ENCODE results near the gene IER3.
A peak's percentile ranks its signal among the peaks of the same experiment; 100 is the strongest.

IER3 gene, protein sequence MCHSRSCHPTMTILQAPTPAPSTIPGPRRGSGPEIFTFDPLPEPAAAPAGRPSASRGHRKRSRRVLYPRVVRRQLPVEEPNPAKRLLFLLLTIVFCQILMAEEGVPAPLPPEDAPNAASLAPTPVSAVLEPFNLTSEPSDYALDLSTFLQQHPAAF

DNA sequence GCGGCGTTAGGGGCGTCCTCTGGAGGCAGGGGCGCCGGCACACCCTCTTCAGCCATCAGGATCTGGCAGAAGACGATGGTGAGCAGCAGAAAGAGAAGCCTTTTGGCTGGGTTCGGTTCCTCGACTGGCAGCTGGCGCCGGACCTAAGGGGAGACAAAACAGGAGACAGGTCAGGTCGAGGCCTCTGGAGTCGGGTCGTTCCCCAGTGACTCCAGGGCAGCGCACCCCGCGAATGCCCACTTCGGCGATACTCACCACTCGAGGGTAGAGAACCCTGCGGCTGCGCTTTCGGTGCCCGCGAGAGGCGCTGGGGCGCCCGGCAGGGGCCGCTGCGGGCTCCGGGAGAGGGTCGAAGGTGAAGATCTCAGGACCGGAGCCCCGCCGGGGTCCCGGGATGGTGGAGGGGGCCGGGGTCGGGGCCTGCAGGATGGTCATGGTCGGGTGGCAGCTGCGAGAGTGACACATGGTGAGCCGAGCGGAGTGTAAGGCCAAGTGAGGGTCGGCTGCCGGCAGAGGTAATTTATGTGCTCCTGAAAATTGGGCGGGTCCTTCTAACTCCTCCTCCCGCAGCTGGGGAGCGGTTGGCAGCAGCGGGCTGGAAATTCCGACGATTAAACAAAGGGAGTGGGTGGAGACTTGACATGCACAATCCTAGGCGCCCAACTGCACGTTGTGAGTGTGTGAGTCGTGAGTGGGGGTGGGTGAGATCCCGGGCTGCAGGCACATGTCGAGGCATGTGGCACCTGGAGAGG lies at the start of gene IER3:
TSS of gene IER3 (minus strand) at position 494 of the 752 bp plus-strand sequence. CDS start at position 465, 29 bp downstream.
- peak; percentile 77 for DNase-seq (ENCODE audit: low spot score)

DNA sequence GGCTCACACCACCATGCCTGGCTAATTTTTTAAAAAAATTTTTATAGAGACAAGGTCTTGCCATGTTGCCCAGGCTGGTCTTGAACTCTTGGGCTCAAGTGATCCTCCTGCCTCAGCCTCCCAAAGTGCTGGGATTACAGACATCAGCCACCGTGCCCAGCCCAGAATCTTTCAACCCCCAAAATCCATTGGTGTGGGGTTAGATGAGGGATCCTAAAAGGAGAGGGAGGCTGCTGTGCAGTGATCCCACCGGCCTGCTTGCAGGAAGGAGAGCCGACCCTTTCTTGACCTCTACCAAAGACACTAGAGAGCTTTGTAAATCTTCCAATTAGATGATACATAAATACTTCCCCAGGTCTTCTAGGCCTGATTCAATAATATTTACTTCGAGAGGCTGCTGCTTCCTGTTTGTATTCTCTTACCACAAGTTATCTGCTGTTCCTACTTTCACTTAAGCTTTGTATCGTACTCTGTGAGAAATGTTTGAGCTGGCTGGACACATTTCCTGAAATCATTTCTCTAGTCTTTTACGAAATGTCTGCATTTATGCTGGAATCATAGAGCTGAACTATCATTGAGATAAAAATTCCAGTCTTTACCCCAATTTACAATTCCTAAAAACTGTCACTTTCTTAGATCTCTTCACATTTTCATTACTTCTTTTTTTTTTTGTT lies 49.3 kb upstream of the IER3 start:
- DNase-seq (ENCODE audit: low spot score) = no peak

DNA sequence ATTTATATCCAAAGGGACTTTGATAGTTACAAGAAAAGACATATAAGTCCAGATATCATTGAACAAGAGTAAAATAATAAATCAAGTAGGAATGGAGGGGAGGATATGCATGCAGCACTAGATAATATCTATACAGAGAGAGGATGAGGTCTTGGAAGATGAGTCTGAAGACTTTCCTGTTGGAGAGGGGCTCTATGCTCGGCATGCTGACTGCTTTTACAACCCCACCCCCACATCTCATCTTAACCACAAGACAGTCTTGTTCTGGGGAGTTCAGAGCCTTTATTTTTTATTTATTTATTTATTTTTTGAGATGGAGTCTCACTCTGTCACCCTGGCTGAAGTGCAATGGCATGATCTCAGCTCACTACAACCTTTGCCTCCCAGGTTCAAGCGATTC lies 48.4 kb upstream of the IER3 start:
- DNase-seq (ENCODE audit: low spot score) = no peak

DNA sequence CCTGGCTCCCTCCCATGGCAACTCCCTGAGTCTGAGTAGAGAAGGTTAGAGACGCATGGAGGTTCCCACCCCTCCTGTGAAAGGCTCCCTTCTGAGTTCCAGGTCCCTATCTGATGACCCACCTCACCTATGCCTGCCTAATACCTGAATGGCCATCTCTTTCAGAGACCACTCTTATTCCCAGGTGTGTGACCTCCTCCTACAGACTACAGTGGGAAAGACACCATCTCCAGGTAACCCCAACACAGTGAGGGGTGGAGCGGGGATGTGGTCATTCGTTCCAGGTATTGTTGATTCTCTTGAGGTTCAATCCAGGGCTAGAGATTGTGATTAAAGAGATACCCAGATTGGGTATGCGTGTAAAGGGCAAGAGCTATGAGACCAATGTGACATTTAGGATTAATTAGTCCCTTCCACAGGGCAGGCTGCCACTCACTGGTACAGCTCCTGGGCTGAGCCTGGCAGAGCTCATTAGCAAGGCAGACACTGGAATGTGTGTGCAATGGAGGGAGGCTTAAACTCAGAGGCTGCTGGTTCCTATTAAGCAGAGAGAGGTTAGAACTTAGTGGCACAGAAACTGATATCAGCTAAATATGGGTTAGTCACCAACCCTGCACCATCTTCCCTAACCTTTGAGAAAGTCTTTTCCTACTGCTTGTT lies 46.5 kb upstream of the IER3 start:
- no peak for DNase-seq (ENCODE audit: low spot score)

DNA sequence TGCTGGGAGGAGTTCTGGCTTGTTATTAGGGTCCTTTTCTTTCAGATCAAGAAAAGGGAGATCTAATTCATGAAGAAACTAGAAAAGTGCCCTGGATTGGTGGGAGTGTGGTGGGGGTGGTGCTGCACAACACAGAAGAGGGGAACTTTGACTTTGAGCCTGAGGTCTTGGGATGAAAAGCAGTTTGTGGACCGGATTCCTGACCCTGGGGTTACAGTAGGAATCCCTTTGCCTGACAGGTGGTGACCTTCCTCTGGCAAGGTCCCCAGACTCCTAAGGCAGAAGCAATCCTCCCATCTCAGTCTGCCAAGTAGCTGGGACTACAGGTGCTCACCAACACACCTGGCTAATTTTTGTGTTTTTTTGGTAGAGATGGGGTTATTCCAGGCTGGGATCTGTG lies 45.3 kb upstream of the IER3 start:
- no peak for DNase-seq (ENCODE audit: low spot score)

DNA sequence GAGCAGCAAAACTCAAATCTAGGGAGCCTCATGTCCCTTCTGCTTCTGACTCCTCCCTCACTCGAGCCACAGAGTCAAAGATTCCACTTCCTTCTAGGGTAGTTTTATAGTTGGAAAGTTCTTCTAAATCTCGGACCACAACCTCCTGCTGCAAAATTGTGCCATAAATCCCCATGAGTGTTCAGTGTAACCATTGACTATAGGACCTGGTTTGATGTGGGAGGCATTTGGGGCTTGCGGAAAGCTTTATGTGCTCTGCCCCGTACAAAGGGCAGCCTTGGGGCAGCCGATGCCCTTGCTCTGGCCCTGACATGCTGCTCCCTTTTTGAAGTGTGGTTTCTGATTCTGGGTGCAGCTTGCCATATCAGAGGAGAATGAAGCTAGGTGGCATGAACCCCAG lies 43.6 kb upstream of the IER3 start:
- DNase-seq (ENCODE audit: low spot score) = peak; percentile 46

DNA sequence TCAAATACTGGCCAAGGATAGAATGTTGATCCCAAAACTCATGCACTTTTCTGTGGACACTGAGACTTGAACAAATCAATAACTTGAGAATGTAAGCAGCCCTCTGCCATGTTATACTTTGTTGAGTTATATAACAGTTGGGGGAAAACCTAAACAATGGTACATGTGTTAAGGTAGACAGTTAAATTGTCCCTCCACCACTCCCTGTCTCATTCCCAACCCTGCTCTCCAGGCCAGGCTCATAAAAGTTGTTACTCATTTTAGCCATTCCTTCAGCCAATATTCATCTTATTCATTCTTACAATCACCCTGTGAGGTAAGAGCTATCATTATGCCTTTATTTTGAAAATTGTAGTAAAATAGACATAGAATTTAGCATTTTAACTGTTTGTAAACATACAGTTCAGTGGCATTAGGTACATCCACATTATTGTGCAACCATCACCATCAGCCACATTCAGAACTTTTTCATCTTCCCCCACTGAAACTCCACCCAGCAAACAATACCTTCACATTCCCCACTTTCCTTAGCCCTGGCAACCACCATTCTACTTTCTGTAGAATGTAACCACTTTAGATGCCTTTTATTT lies 38.2 kb upstream of the IER3 start:
- peak; percentile 60 for DNase-seq (ENCODE audit: low spot score)

DNA sequence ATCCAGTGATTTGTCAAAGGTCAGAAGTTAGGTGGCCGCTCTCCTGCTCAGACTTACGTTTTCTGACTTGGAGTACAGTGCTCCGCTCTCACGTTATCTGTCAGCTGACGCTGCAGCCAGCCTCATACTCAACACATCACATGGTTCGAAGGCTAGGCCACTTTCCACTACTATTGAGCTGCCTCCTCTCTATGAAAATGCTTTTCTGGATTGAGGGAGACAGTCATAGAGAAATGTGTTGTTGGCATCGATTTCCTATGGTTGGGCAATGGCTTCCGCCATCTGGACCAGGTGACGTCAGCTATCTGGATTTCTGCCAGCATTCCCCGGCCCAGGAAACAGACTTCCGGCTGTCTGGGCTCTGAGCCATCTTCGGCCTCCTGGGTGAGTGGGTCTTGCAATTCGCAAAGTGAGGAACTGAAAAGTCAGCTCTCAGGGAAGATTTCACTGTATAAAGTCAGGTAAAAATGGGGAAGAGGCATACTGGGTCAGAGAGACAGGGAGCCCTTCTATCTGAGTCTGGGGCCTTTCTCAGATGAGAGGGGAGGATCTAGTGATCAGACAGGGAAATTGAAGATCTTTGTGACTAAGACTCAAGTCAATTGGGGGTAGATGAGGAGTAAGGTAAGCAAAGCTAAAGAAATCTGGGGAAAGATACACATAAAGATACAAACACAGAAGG lies 37.5 kb upstream of the IER3 start:
- peak; percentile 90 for DNase-seq (ENCODE audit: low spot score)

DNA sequence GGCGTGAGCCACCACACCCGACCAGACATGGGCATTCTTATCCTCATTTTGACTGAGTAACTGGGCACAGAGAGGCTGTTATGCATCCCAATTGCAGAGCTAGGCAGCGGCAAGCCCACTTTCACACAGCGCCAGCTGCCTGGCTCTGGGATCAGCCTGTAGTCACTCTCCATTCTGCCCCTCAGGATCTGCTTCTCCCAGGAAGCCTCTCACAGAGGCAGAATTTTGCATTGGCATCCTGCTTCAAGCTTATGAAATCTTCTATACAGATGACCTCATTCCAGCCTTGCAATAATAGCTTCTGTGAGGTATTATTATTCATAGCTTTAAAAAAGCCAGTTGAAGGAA lies 37.0 kb upstream of the IER3 start:
- DNase-seq (ENCODE audit: low spot score) = no peak

DNA sequence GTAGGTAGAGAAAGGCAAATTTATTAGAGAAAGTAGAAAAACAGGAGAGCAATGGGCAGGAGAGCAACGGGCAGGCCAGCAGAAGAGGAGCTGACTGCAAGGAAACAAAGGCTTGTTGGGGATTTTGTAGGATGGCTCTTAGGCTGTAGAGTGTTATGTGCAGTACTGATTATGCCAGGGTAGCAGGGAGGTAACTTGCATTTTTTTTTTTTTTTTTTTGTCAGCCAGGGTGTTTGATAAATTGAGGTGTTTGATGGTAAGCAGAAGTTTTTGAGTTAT lies 36.2 kb upstream of the IER3 start:
- no peak for DNase-seq (ENCODE audit: low spot score)

DNA sequence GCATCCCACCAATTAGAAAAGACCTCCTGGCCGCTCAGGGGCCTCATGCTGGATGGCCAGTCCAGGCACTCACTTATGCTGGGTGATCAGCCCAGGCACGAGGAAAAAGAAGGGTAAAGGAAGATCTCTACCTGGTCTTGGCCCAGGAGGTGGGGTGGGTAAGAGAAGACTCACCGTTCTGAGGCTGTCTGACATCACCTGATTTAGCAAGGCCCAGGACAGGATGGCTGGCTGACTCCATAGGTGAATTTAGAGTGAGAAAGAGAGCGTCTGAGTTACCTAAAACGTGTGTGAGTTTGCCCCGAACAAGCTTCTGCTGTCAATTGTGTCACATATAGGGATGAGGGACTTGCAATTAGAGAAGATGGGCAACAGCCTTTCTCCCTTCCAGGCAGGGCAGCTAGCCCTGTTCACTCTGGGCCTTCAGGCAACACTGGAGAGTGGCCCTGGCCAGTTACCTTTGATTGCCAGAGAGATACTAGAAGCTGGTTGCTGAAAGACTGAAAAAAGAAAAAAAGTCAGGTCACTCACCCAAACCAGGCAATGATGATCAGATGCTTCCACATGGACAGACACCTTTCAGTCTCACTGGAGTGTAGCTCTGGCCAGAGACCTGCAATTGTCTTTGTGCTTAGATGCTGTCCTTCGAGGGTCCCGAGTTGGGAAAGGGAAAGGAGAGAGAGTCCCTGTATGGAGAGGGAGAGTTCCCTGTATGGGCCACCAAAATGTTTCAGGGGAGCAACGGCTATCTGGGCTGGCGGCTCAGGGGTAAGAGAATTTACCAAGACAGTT lies 35.7 kb upstream of the IER3 start:
- DNase-seq (ENCODE audit: low spot score) = no peak

DNA sequence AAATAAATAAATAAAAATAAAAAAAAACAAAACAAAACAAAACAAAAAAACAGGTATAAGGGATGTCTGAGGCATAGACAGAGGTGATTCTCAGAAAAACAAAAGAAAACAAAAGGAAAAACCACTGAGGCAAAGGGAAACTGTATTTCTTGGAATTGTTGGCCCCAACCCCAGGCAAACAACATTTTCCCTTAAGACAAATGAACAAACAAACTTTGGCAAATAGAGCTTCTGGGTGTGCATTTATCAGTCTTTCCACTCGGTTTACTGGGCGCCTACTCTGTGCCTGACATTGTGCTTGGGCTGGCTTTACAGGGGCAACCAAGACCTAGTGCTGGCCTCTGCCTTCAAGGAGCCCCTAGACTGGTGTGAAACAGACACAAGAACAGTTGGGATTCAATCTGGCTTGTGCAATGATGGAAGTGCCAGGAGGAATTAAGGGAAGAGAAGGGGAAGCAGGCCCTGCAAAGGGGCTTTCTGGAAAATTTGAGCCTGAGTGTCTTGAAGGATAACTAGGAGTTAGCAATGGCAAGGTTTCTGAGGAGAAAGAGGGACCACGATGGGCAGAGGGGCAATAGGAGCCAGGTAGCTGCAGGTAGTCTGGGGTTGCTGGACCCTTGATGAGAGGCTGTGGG lies 33.8 kb upstream of the IER3 start:
- DNase-seq (ENCODE audit: low spot score) = no peak

DNA sequence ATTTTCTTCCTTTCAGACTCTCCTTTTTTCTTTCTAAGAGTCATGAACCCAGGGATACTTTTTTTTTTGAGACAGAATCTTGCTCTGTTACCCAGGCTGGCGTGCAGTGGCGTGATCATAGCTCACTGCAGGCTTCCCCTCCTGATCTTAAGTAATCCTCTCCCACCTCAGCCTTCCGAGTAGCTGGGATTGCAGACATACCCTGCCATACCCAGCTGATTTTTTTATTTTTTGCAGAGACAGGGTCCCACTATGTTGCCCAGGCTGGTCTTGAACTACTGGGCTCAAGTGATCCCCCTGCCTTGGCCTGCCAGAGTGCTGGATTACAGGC lies 32.8 kb upstream of the IER3 start:
- no peak for DNase-seq (ENCODE audit: low spot score)

DNA sequence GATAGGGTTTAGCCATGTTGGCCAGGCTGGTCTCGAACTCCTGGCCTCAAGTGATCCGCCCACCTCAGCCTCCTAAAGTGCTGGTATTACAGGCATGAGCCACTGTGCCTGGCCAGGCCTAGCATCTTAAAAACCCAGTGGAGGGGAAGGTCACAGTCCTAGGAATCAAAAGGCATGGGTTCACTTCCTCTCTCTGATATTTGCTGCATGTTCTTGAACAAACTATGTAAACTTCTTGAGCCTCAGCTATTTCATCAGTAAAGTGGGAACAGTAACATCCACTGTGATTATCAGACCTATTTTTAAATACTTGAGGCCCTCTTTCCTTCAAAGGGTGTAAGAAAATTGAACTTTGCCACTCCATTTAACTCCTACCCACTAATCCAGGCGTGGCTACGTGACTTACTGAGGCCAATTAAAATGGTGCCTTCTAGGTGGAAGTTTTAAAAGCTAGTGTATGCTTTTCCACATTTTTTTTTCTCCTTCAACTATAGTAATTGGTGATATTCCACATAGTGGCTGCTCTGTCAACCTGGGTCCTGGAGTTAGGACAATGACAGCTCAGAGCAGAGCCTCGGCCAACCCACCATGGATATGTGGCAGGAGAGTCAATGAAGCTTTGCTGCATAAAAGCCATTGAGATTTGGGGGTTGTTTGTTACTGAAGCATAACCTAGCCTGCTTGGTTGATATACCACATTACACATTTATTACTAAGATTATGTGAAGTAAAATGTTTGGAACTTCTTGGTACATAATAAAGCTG lies 32.2 kb upstream of the IER3 start:
- no peak for DNase-seq (ENCODE audit: low spot score)

DNA sequence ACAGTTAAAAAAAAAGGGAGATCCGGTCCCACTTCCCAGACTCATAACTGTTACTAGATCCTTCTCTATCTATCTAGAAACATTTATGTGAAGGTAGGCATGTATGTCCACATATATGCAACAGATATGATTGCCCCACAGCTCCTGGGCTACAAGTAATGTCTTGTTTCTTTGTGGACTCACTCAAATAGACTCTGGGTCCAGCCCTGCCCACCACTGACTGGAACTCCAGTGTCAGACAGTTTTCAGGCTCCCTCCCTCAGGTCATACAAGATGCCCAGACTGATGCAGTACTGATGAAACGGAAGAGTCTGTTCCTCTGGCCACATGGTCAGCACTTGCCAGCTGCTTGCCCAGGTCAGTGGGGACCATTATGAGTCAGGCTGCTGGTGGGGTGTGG lies 30.8 kb upstream of the IER3 start:
- DNase-seq (ENCODE audit: low spot score) = no peak

DNA sequence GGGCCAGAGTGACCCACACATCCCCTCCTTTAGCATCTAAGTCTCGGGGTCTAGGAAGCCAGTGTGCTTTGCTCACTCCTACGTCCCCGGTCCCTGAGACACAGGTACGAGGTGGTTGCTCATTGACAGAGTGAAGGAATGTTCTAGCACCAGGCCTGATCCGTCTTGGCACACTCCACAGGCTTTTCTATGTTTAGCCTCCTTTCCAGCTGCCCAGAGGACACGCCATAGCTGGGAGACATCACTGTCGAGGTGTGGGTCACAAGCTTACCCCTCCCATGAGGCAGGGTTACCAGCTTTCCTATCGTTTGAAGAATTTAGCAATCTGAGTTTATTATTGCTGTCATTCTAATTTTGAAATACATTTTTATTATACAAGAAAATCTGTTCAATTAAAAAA lies 30.4 kb upstream of the IER3 start:
- DNase-seq (ENCODE audit: low spot score) = no peak

DNA sequence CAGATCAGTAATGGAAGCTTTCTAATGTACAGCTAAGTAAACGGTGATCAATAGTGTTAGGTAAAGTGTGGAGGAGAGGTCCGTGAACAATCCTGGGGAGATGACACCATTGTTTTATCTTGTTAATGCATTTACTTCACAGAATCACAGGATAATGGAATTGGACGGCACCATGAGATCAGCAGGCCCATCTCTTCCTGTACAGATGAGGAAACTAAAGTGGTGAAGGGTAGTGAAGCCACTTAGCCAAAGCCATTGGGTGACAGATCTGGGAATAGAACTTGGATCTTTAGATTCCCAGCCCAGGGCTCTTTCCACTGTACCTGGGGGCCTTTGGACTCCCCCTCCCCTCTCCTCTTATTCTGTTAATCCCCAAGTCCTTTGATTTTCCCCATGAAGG lies 26.2 kb upstream of the IER3 start:
- no peak for DNase-seq (ENCODE audit: low spot score)

DNA sequence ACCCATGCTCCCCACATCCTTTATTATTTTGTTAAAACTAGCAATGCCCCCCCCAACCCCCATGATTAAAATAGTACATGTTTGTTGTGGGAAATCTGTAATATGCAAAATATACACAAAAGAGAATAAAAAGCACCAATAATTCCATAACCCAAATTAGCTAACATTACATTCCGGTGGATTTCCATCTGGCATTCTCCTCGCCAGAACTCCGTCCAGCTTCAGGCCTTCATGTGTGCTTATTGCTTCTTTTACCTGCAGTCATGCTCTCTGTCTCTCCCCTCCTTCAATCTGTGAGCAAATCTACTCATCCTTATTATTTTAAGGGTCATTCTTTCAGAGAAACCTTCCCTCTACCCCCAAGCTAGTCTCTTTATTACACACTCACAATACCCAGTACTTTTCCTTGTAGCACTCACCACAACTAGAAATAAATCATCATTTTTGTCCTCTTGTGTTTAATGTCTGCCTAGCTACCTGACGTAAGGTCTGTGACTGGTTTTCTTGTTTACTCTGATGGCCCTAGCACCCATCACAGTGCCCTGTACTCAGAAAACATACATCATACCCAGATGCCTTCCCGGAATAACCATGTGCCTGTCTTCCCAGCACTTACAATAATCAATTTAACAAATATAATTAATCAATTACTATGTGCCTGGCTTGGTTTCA lies 25.6 kb upstream of the IER3 start:
- DNase-seq (ENCODE audit: low spot score) = peak; percentile 24

DNA sequence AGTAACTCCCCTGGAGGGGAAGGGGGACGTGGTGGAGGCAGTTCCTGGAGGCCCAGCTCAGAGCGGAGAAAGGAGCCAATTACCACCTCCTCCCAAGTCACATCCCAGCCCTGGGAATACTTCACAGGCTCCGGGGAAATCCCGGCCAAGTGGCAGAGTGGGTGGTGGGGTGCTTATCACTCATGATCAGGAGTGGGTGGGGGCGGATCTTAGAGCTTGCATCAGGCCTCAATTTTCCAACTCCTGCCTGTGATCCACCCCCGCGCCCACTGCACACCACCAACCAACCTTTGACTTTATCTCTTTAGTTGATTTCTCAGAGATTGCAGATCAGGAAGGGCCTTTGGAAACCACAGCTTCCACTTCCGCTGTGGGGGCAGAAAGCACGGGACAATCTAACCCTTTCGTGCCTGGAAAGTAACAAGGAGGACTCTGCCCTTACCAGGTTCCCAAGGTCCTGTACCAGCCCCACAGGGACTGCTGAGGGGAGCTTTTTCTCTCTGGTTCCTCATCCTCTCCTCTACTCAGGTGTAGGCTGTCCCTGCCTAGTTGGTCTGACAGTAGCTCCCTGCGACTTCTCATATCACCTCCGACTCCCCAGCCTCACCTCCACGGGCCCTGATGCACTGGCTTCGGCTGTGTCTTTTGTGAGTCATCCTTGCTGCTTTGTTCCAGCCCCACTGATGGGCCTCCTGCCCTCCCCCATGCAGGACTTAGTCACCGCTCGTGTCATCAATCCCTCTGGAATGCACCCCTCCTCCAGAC lies 24.9 kb upstream of the IER3 start:
- DNase-seq (ENCODE audit: low spot score) = peak; percentile 96
